MM.1S (cell line): ENCODE measurements around the gene PYGO1.

ENCODE experiments used
- DNase-seq: peaks from one replicate; pipeline ENCODE4 v3.0.0-alpha.2; 2015
- H2AFZ ChIP-seq: fragments of 300-600 bp; sonication (generic); 2 replicates; pipeline ENCODE4 v1.6.0; 2016; ENCODE audit warnings: antibody characterized with exemption, low read length
- H3F3A ChIP-seq: fragments of 300-600 bp; sonication (generic); 2 replicates; pipeline ENCODE4 v1.6.1; 2016; ENCODE audit warnings: mild to moderate bottlenecking, antibody characterized with exemption, low read length, moderate library complexity, mixed read lengths; ENCODE audit not compliant: insufficient read depth
- H3K27ac ChIP-seq: fragments of 300-600 bp; sonication (generic); 2 replicates; pipeline ENCODE4 v1.5.1; 2016; ENCODE audit warnings: mild to moderate bottlenecking, low read length
- H3K27me3 ChIP-seq: fragments of 300-600 bp; sonication (generic); replicated peaks from 2 replicates; pipeline ENCODE4 v1.6.0; 2016; ENCODE audit warnings: low read length; ENCODE audit not compliant: insufficient read depth
- H3K36me3 ChIP-seq: fragments of 300-600 bp; sonication (generic); replicated peaks from 2 replicates; pipeline ENCODE4 v1.6.1; 2016; ENCODE audit warnings: mild to moderate bottlenecking, low read length, mixed read lengths; ENCODE audit not compliant: insufficient read depth
- H3K4me1 ChIP-seq: fragments of 300-600 bp; sonication (generic); 2 replicates; pipeline ENCODE4 v1.6.1; 2016; ENCODE audit warnings: low read length, mixed read lengths
- H3K4me2 ChIP-seq: fragments of 300-600 bp; sonication (generic); 2 replicates; pipeline ENCODE4 v1.6.0; 2016; ENCODE audit warnings: low read depth, low read length
- H3K4me3 ChIP-seq: fragments of 300-600 bp; sonication (generic); 2 replicates; pipeline ENCODE4 v1.5.1; 2016; ENCODE audit warnings: low read length, mixed read lengths
- H3K79me2 ChIP-seq: fragments of 300-600 bp; sonication (generic); 2 replicates; pipeline ENCODE4 v1.6.1; 2016; ENCODE audit warnings: mixed run types, low read length, mixed read lengths
- H3K9ac ChIP-seq: fragments of 300-600 bp; sonication (generic); 2 replicates; pipeline ENCODE4 v1.6.1; 2016; ENCODE audit warnings: low read length, mixed read lengths
- H3K9me2 ChIP-seq: fragments of 300-600 bp; sonication (generic); replicated peaks from 2 replicates; pipeline ENCODE4 v1.6.1; 2016; ENCODE audit warnings: mild to moderate bottlenecking, low read length, mixed read lengths; ENCODE audit not compliant: insufficient read depth
- H3K9me3 ChIP-seq: fragments of 300-600 bp; sonication (generic); replicated peaks from 2 replicates; pipeline ENCODE4 v1.6.1; 2016; ENCODE audit warnings: mild to moderate bottlenecking, low read length, mixed read lengths; ENCODE audit not compliant: insufficient read depth
- H4K20me1 ChIP-seq: fragments of 300-600 bp; sonication (generic); 2 replicates; pipeline ENCODE4 v1.6.1; 2016; ENCODE audit warnings: mild to moderate bottlenecking, low read length, moderate library complexity, mixed read lengths; ENCODE audit not compliant: insufficient read depth
- CTCF ChIP-seq: fragments of 300-600 bp; sonication (generic); IDR thresholded peaks from 2 replicates; pipeline ENCODE4 v1.5.1; 2016; ENCODE audit warnings: antibody characterized with exemption, low read length, mixed read lengths
- EZH2 ChIP-seq: fragments of 300-600 bp; sonication (generic); optimal IDR thresholded peaks from 2 replicates; pipeline ENCODE3; 2017; ENCODE audit warnings: low read depth, mild to moderate bottlenecking, antibody characterized with exemption, low read length, mixed read lengths
- EZH2phosphoT487 ChIP-seq: fragments of 300-600 bp; sonication (generic); IDR thresholded peaks from 2 replicates; pipeline ENCODE4 v1.6.1; 2018; ENCODE audit warnings: antibody characterized with exemption, low read length

PYGO1 gene

GRCh38 chr15:55588815-55589115, 620 bp upstream of the PYGO1 start:
- DNase-seq: no peak
- Histone ChIP-seq H3K4me2 (peak overlapping the region; percentile 81; the same call in 1 of the 2 replicates), H3K9ac (no peak overlapping the region), H3F3A (no peaks in the 10 kb centered on the region), H3K9me3 (no peaks in the 10 kb centered on the region), H3K79me2 (no peaks in the 10 kb centered on the region), H3K27ac (no peak overlapping the region), H2AFZ (peak overlapping the region; percentile 91), H3K27me3 (no peaks in the 10 kb centered on the region), H3K4me1 (no peaks in the 10 kb centered on the region), H3K4me3 (peak overlapping the region; percentile 56; the same call in 1 of the 2 replicates), H3K9me2 (no peaks in the 10 kb centered on the region), H3K36me3 (no peaks in the 10 kb centered on the region), H4K20me1 (no peaks in the 10 kb centered on the region)
- TF ChIP-seq CTCF: no peak
- no peak for TF ChIP-seq EZH2
- TF ChIP-seq EZH2phosphoT487: no peak

DNA sequence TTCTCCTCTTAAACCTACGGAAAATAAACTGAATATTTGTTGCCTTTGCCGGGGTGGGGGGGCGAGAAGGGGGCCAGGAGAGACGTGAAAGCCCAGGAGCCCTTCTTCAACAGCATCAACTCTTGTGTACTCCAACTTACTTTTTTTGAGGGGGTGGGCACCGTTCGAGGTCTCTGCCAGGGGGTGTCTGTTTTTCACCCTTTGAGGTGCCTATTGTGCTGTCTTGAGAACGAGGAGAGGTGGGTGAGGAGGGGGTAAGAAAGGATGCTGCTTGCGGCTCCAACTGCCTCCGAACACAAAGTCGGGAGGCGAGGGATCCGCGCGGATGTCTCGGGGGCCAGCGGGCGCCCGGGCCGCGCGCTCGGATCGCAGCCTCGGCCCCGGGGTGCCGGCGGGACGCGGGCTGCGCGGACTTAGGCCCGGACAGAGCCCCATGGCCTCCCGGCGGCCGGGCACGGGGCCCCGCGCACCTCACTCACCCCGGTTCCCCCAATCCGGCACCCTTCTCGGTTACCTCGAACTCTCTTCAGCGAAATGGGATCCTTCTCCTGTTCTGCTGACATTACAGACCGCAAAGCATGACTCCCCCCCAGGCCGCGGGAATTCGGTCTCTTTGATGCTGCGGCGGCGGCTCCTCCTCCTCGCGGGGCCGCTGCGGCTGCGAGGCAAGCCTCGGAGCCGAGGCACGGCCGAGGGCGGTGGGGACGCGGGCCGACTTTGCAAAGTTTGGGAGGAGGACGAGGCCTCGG, 650 bp downstream of the PYGO1 start:
- no peaks in the 10 kb centered on the region for H3K4me1 ChIP-seq
- no peaks in the 10 kb centered on the region for H3K27me3 ChIP-seq
- TF ChIP-seq EZH2 (no peak), CTCF (no peak), EZH2phosphoT487 (no peak)
- H4K20me1 ChIP-seq: no peaks in the 10 kb centered on the region
- DNase-seq: peak; percentile 35
- H3K36me3 ChIP-seq: no peaks in the 10 kb centered on the region
- H3K4me2 ChIP-seq: peak overlapping the region; percentile 92
- H3K9me3 ChIP-seq: no peaks in the 10 kb centered on the region
- no peaks in the 10 kb centered on the region for H3K9me2 ChIP-seq
- no peaks in the 10 kb centered on the region for H3K79me2 ChIP-seq
- peak overlapping the region; percentile 89 for H2AFZ ChIP-seq
- peak overlapping the region; percentile 77 for H3K4me3 ChIP-seq
- H3K27ac ChIP-seq: no peak overlapping the region
- H3K9ac ChIP-seq: peak overlapping the region; percentile 54; the same call in 1 of the 2 replicates
- H3F3A ChIP-seq: no peaks in the 10 kb centered on the region

- no peaks in the 10 kb centered on the region for H3K27me3 ChIP-seq
- H3K36me3 ChIP-seq: no peaks in the 10 kb centered on the region
- H3K4me2 ChIP-seq: no peak overlapping the region
- no peaks in the 10 kb centered on the region for H3K9me2 ChIP-seq
- no peaks in the 10 kb centered on the region for H3F3A ChIP-seq
- H3K4me3 ChIP-seq: no peak overlapping the region
- TF ChIP-seq EZH2phosphoT487 (no peak), EZH2 (no peak), CTCF (no peak)
- no peaks in the 10 kb centered on the region for H3K9me3 ChIP-seq
- no peak overlapping the region for H3K9ac ChIP-seq
- no peak overlapping the region for H2AFZ ChIP-seq
- no peaks in the 10 kb centered on the region for H3K79me2 ChIP-seq
- no peak overlapping the region for H3K27ac ChIP-seq
- H3K4me1 ChIP-seq: no peaks in the 10 kb centered on the region
- no peak for DNase-seq
- H4K20me1 ChIP-seq: no peaks in the 10 kb centered on the region
Measured at GRCh38 chr15:55586808-55587207, 1.3 kb downstream of the PYGO1 start.
